Measurements from ENCODE around the gene FOXL2.

GRCh38 chr3:138995706-138996105, 48.8 kb upstream of the FOXL2 start:
- TF ChIP-seq TEAD4 (IDR thresholded peaks at IDR 0.05; ENCODE audit: borderline replicate concordance, insufficient read depth) = no peak
- TF ChIP-seq FOXM1 (IDR thresholded peaks at IDR 0.05; ENCODE audit: low read depth) = no peak
- TF ChIP-seq POLR2AphosphoS5 (IDR thresholded peaks at IDR 0.05; ENCODE audit: low read depth, low read length) = no peak
- TF ChIP-seq GATA2 (CRISPR knock-in tag; IDR thresholded peaks at IDR 0.05) = no peak
- TF ChIP-seq TCF12 (IDR thresholded peaks at IDR 0.05) = no peak
- TF ChIP-seq SMC3 (IDR thresholded peaks at IDR 0.05; ENCODE audit: low read depth, low read length) = no peak
- TF ChIP-seq CTCF (IDR thresholded peaks at IDR 0.05) = no peak
- no peak for TF ChIP-seq ZBTB33 (IDR thresholded peaks at IDR 0.05; ENCODE audit: borderline replicate concordance, low read depth)
